ENCODE results near the gene U2AF1L4.
"Not testable (repeated sequence)": the region's sequence is repeated elsewhere in the genome, so short reads cannot be mapped to it uniquely, and the experiment has no call there.

Gene U2AF1L4

DNA sequence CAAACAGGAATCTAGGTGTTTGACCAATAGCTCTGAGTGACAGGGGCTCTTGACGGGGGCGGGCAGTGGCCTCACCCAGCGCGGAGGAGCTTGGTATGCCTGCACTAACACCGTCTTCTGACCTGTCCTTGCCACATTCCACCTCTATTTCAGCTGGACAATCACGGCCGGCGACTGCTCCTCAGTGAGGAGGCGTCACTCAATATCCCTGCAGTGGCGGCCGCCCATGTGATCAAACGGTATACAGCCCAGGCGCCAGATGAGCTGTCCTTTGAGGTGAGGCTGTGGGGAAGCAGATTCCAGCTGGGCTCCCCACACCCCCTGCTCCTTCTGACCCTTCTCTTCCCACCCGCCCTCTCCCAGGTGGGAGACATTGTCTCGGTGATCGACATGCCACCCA is 34.8 kb upstream of the U2AF1L4 start:
- no peak for DNase-seq

DNA sequence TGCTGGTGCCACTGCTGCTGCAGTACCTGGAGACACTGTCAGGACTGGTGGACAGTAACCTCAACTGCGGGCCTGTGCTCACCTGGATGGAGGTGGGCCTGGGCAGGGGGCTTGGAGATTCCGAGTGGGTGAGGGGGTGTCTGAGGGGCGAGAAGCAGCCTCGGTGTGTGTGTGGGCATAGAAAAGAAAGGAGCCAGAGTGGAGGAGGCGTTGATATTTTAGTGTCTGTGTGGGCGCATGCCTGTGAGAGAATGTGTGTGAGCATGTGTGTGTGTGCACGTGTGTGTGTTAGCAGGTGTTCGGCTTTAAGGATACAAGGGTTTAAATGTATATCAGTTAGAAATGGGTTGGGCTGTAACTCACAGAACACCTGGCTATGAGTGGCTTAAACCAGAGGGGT is 33.8 kb upstream of the U2AF1L4 start:
- DNase-seq: no peak

DNA sequence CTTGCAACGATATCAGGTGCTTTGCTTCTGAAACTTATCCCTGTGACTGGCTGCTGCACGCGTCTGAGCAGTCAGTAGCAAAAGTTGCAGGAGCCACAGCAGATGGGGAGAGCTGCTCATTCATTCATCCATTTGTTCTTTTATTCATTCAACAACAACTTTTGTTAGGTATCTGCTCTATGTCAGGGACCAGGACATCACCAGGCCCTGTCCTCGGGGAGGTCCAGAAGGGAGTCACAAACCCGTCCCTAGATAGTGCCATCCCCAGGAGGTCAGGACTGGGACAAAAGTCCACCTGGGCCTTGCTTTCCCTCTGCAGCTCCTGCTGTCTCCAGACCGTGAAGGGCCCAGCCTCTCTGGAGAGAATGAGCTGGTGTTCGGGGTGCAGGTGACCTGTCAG is 32.7 kb upstream of the U2AF1L4 start:
- no peak for DNase-seq

DNA sequence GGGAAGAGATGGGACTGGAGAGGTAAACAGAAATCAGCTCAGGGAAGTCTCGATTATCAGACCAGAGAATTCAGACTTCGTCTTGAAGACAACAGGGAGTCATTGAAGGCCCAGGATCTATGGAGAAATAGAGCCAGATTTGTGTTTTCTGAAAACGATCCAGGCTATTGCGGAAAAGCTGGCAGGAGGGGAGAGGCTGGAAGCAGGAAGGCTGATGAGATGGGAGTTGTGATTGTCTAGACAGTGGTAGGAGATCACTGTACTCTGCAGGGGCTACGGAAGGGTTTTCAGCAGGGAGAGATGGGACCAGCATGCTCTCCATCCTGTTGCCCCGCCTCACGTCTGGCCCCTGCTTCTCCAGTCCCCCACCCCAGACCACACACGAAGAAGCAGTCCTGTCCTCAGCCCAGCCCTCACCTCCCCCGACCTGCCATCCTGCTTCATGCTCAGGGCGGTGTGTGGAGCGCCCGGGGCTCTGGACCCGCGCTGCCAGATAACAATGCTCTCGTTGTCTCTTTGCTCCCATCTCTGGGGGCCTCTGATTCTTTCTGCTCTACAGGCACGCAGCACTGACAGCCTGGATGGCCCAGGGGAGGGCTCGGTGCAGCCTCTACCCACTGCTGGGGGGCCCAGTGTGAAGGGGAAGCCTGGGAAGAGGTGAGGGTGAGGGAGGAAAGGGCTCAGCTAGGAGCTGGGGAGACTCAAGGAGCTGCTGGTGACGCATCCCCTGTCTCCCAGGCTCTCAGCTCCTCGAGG is 32.0 kb upstream of the U2AF1L4 start:
- DNase-seq: no peak

DNA sequence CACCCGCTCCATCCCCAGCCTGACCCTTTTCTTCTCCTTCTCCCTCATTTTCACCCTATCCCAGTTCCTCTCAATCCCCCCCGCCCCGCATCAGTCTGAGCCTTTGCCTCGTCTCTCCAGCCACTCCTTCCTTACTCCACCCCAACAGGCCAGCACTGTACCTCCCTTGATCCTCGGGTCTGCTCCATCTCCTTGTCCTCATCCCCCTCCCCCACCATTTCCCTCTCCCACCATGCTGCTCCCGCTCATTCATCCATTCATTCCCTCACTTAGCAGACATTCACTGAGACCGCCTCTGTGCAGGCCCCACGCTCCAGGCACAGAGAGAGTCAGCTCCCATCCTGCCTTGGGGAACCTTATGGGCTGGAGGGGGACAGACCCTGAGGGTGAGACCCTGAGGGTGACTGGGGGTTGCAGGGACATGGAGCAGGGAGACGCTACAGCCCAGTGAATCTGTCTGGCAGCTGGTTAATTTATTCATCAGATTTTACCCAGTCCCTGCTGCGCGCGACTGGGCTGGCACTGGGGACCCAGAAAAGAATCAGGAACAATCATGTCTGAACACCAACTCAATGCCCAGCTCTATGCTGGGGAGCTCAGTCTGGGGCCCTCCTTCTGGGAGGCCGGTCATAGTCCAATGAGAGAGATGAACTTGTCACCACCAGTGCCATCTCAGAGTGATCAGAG is 31.0 kb upstream of the U2AF1L4 start:
- DNase-seq: no peak

DNA sequence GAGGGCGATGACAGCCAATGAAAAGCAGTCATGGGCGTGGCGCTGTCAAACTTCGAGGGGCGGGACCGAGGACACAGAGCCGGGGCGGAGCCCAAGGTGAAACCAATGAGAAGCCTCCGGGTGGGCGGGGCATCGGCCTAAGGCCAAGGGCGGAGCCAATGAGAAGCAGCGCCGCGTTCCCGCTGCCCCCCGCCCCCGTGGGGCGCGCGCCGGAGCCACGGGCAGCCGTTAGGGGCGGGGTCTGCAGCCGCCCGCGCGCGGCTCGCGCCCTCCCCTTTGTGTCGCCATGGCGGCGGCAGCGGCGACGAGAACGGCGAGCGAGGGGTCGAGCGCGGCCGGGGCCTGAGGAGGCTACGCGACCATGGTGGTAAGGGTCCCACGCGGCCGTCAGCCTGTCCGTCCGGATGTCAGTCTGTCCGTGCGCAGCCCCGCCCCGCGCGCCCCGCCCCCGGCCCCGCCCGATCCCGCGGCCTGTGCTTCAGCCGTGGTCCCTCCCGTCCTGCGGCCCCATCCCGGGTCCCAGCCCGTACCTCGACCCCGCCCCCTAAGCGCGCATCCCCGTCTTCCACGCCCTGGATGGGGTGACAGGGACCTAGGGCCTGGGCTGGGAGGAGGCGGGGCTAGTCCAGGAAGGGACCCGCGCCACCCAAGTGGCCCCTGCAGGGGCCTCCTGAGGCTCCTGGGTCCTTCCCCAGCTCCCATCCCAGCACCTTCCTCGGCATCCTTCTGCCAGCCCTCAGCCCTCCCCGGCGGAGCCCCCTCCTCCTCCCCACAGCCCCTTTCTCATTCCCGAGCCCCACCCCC is 30.3 kb upstream of the U2AF1L4 start, which contains the start of gene ARHGAP33:
TSS of gene ARHGAP33 (plus strand) at position 267 of the 804 bp plus-strand sequence. CDS start at position 362, 95 bp downstream.
- DNase-seq: peak; percentile 99

DNA sequence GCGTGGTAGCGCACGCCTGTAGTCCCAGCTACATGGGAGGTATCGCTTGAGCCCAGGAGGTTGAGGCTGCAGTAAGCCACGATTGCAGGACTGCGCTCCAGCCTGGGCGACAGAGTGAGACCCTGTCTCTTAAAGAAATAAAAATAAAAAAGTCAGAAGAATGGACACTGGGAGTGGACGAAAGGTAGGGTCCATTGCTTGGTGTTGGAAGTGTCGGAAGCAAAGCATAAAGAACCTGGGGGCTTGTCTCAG is 29.8 kb upstream of the U2AF1L4 start:
- no peak for DNase-seq

DNA sequence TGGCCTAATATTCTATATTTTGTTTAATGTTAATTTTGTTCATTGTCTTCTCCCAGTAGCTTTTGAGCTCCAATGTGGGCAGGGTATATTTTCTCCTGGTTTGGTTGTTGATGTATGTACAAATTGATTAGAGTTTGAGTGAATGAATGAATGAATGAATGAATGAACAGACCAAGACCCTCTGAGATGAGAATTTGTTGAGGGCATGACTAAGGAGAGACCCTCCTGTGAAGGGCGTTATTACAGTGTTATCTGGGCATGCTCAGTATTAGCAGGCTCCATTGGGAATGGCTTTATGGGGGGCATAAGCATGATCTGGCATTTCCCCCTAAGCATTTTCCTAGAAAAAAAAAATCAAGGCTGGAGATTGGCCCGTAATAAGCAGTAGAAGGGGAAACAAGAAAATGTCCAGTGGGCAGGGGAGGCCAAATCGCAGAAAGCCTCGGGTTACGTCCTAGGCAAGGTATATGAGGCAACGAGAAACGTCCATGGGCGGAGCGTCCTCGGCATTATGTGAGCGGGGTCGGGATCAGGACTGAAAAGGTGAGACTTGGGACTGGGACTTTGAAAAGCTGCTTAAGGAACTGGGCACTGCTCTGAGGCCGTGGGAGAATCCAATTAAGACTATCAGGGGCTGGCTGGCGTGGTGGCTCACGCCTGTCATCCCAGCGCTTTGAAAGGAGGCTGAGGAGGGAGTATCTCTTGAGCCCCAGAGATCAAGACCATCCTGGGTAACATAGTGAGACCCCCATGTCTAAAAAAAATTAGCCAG is 29.2 kb upstream of the U2AF1L4 start:
- DNase-seq: no peak

DNA sequence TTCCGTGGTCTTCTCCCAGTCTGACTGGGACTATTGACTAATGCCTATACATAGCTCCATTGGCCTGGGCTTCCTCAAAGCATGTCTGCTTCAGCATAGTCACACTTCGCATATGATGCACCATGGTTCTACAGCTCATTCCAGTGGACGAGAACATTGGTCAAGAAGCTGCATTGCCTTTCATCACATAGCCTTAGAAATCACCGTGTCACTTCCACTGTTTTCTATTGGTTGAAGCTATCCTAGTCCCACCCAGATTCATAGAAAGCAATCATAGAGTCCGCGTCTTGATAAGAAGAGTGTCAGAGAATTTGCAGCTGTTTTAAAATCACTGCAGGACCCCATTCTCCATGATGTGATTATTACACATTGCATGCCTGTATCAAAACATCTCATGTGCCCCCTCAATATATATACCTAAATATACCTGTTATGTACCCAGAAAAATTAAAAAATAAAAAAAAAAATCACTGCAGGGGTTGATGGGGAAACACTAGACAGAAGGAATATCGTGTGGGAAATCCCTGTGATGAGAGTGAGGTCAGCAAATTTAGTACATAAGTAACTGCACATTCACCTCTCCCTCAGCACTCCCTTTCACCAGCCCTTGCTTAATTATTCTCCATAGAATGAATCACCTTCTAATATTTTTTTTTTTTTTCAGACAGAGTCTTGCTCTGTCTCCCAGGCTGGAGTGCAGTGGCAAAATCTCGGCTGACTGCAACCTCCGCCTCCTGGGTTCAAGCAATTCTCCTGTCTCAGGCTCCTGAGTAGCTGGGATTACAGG is 28.0 kb upstream of the U2AF1L4 start:
- no peak for DNase-seq

DNA sequence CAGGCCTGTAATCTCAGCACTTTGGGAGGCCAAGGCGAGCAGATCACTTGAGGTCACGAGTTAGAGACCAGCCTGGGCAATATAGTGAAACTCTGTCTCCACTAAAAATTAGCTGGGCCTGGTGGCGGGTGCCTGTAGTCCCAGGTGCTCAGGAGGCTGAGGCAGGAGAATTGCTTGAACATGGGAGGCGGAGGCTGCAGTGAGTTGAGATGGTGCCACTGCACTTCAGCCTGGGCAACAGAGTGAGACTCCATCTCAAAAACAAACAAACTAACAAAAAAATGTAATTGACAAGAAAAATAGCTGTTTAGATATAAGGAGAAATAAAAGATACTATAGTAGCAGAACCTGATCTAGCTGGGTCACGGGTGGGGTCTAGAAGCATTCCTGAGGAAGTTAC is 27.1 kb upstream of the U2AF1L4 start:
- not testable (repeated sequence) for DNase-seq

DNA sequence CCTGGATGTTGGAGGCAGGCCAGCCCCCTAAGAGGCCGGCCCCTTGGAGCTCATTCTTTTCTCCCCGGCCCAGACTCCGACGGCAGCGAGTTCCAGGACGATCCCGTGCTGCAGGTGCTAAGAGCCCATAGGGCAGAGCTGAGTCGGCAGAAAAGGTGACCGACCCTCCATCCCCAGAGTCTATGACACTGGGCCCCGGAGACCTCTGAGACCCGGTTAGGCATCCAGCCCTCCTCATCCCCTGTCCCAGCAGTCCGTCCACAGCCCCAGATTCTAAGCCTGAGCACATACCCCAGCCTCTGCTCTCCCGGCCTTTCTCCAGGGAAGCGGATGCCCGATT is 22.8 kb upstream of the U2AF1L4 start:
- no peak for DNase-seq

DNA sequence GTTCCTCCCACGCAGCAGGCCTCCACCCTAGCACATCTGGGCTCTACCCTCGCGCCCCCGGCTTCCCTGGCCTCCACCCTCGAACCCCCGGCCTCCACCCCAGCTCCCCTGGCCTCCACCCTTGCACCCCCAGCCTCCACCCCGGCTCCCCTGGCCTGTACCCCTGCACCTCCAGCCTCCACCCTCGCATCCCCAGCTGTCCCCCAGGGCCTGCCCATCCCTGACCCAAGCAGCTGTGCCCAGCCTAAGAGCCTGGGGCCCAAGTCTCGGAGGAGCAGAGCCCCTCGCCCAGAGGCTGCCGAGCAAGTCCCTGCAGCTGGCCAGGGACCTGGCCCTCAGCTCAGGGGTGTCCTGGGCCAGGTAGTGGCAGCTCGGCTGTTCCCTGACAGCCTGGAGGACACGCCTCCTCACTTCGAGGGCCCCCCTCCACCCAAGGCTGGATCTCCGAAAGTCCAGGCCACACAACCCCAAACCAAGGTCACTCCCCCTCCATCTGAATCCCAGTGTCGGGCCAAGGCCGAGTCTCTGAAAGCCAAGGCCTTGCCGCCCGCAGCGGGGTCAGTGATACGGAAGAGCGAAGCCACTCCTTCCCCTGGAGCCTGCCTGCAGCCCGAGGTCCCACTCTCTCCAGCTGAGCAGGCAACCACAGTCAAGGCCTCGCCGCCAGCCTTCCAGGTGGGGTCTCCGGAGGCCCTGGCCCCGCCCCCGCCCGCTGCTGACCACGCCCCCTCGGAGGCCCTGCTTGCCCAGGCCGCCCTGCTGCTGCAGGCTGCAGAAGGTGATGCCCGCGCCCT is 22.3 kb upstream of the U2AF1L4 start:
- peak; percentile 55 for DNase-seq

DNA sequence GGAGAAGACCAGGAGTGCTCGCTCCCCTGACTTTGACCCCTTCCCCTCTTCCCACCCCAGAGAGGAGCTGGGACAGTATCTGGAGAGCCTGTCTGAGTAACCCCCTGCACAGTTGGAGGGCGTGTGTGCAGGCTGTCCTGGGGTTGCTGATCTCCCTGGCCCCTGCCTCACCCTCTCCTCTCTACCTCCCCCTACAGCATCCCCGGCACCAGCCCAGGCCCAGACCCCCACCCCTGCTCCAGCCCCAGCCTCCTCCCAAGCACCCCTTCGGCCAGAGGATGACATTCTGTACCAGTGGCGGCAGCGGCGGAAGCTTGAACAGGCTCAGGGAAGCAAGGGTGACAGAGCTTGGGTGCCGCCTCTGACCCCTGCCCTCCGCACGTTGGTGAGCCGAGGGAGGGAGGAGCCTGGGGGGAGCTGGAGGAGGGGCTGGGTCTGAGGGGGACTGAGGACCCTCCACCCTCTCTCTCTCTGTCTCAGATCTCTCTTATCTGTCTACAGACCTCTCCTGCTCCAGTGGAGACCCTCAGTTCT is 21.4 kb upstream of the U2AF1L4 start:
- peak; percentile 13 for DNase-seq

DNA sequence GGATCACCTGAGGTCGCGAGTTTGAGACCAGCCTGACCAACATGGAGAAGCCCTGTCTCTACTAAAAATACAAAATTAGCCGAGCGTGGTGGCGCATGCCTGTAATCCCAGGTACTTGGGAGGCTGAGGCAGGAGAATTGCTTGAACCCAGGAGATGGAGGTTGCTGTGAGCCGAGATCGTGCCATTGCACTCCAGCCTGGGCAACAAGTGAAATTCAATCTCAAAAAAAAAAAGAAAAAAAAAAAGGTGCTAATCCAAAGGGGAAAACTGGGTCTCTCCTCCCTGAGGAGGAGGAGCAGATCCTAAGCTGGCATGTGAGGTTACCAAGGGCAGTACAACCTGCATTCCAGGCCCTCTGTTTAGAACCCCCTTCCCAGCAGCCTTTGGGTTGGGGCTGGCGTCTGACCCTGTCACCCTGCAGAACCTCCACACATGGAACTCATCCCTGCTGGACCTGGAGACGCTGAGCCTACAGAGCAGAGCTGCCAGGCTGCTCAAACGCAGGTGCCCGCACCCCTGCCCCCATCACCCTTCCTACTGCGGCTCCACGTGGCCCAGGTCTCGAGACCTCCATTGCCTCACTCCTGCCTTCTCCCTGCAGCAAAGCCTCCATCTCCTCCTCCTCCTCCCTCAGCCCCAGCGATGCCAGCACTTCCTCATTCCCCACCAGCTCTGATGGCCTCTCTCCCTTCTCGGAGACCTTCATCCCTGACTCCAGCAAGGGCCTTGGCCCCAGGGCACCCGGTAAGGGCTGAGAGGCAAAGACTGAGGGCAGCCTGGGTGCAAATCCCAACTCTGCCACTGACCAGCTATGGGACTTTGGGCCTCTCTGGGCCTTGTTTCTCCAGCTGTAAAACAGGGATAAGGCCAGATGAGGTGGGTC is 19.5 kb upstream of the U2AF1L4 start:
- peak; percentile 8 for DNase-seq

DNA sequence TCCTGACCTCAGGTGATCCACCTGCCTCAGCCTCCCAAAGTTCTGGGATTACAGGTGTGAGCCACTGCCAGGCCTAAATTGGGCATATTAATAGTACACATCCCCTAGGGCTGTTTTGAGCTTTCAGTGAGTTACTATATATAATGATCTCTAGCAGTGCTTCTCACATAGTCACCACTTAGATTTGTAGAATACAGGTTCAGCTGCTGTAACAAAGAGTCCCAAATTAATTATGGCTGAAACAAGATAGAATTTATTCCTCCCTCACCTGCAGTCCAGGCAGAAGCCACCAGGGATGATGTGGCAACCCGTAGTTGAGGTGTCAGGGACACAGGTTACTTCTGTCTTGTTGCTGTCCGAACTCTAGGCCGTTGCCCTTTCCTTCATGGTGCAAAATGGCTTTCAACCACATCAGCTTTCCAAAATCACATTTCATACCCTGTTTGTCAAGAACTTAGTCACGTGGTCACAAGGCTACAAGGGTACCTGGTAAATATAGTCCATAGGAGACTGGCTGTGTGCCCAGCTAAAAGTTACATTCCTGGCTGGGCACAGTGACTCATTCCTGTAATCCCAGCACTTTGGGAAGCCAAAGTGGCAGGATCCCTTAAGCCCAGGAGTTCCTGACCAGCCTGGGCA is 15.6 kb upstream of the U2AF1L4 start:
- DNase-seq: no peak

DNA sequence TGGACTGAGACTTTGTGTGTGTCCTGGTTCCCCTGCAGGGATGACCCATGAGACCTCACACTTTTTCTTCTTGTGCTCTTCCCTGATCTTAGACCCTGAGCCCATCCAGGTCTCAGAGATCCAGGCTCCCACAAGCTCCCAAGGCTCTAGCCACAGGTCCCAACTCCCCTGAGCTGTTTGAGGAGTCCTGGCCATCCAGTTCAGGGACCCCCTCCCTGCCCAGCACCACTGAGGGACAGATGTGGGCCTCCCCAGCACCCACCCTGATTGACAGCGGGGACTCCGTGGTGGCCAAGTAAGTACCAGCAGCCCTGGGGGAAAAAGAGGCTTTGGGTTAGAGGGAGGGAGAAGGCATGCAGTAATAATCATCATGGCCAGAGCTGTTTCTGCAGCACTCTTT is 14.5 kb upstream of the U2AF1L4 start:
- no peak for DNase-seq

DNA sequence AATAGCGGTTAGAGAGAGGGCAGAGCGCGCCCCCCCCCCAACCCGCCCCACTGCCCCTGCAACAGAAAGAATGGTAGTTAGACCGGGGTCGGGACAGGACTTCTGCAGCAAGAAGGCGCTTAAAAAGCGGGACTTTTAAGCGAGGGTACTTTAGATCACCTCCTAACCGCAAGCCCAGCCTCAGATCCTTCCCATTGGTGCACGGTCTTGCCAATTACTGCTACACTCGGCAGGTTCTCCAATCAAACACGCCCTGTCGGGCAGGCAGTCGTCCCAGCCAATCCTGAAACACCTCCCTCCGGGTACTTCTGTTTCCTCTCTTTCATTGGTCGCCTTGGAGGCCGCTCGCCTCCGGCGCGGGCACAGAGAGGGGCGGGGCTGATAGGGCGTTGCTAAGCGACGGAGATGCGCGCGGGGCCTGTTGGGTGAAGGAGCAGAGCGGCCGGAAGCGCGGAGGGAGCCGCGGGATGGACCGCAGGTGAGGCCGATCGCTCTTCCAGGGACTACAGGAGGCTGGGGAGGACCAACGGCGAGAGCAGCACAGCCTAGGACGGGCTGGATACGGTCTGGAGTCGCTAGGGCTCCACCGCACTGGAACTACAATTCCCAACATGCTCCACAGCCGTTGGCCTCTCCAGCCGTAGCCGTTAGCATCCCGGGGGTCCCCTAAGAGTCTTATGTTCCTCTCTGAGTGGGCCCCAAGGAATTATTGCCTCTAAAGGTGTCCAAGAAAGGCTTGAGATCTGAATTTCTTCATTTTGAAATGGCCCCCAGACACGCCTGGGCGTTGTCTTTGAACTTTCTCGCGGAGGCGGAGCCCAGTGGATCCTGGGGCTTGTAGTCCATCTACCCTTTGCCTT is 12.8 kb upstream of the U2AF1L4 start, which contains the start of gene PROSER3:
TSS of gene PROSER3 (plus strand) at position 428 of the 860 bp plus-strand sequence. CDS start at position 468, 40 bp downstream.
- DNase-seq: peak; percentile 100

DNA sequence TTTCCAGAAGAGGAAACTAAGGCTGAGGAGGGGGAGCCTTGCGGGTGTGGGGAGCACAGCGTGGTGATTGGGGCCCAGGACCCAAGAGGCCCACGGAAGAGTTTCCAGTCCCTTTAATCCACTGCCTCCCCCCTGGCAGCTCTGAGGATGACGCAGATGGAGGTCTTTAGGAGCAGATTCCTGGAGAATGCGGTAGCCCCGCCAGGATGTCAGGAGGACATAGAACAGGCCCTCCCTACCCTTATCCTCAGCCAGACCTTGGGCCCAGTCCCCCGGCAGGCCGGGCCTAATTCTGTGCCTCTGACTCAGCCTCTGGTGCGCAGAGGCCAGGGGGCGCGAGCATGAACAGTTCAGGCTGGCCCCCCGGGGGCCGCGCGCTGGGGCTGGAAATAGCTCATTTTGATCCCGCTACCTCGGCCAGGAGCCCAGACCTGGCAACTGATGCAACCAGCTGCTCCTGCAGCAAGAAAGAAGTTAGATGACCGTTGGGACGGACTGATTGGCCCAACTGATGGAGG is 12.1 kb upstream of the U2AF1L4 start:
- DNase-seq: peak; percentile 97
